CD4-positive, alpha-beta T cell treated with Interleukin-6 for 4 hours (primary cell): ENCODE results near the gene RFK.
"Not testable (repeated sequence)": the region's sequence is repeated elsewhere in the genome, so short reads cannot be mapped to it uniquely, and the experiment has no call there.

Experiments
- DNase-seq: peaks from one replicate; pipeline ENCODE4 v3.0.0-alpha.2; 2020; ENCODE audit warnings: mixed read lengths

RFK gene

GRCh38 chr9:76394195-76394959, at the start of gene RFK:
Gene RFK, minus strand, starts transcription at chr9:76394426. Its CDS starts 255 bp downstream, at chr9:76394171.
- peak; percentile 92 for DNase-seq

GRCh38 chr9:76443887-76444286, 49.7 kb upstream of the RFK start:
- no peak for DNase-seq

DNA sequence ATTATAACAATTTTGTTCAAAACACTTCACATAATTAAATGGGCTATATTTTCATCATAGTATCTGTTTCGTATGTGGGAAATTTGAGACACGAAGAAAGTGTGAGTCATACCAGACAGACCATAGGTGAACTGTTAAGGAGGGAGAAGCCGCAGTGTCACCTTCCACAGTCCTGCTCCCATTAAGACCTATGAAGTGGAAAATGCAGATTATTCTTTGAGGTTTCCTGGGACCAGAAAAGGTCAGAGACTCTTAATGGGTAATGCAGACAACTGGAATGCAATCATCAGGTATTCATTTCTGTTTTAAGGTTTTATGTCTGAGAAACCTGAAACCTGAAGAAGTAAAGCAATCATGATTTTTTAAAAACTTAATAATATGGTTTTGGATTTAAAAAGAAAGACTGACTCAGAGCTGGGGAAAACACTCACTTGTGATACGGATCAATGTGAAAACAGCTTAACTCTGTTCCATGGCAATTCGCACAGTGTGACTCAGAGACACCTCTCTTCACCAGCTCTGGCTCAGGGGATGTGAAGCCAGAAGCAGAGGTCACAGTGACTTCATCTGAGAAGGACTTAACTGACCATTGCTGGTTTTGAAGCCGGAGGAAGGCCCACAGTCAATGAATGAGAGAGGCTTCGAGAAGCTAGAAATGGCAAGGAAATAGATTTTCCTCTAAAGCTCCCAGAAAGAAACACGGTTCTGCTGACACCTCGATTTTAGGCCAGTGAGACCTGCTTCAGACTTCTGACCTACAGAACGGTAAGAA, 47.5 kb upstream of the RFK start:
- peak; percentile 13 for DNase-seq

GRCh38 chr9:76438841-76439588, 44.8 kb upstream of the RFK start:
- no peak for DNase-seq

DNA sequence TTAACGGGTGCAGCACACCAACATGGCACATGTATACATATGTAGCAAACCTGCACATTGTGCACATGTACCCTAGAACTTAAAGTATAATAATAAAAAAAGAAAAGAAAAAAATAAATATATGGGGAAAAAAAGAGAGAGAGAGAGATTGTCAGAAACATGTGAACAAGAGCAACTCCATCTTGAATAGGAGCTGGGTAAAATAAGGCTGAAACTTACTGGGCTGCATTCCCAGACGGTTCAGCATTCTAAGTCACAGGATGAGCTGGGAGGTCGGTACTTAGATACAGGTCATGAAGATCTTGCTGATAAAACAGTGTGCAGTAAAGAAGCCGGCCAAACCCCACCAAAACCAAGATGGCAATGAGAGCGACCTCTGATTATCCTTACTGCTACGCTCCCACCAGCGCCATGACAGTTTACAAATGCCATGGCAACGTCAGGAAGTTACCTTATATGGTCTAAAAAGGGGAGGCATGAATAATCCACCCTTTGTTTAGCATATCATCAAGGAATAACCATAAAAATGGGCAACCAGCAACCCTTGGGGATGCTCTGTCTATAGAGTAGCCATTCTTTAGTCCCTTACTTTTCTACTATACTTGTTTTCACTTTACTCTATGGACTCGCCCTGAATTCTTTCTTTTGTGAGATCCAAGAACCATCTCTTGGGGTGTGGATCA, 42.9 kb upstream of the RFK start:
- not testable (repeated sequence) for DNase-seq

GRCh38 chr9:76434897-76435296, 40.7 kb upstream of the RFK start:
- not testable (repeated sequence) for DNase-seq

DNA sequence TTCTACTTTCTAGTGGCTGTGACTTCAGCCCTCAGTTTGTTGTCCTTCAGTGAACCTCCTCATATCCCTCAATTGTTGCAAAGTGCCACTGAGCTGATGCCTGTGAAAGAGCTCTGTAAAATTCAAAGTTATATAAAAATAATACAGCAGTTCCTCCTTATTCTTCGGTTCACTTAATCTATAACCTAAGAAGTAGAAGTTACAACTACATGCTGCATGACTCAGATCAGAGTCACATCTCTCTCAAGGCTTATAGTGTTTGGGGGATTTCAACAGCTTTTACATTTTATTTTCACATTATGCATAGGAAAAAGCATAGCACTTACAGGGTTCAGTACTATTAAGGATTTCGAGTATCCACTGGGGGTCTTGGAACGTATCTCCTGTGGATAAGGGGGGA, 39.6 kb upstream of the RFK start:
- no peak for DNase-seq

DNA sequence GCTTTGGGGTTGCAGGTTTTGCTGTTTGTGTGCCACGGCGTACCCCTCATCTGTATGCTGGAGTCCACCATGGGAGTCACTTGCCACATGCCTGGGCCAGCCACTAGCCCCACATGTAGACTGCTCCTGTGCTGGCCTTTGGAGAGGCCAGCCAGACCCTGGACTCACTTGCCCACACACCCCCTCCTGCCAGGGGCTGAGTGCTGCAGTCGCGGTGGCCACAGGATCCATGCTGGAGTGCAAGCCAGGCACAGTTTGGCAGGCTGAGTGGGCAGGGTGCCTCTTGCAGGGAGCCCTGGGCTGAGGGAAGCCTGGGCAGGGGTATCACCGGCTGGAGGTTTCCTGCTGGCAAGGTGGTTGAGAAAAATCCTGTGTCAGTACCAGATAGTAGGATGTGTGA, 39.2 kb upstream of the RFK start:
- no peak for DNase-seq

GRCh38 chr9:76431601-76432000, 37.4 kb upstream of the RFK start:
- no peak for DNase-seq

DNA sequence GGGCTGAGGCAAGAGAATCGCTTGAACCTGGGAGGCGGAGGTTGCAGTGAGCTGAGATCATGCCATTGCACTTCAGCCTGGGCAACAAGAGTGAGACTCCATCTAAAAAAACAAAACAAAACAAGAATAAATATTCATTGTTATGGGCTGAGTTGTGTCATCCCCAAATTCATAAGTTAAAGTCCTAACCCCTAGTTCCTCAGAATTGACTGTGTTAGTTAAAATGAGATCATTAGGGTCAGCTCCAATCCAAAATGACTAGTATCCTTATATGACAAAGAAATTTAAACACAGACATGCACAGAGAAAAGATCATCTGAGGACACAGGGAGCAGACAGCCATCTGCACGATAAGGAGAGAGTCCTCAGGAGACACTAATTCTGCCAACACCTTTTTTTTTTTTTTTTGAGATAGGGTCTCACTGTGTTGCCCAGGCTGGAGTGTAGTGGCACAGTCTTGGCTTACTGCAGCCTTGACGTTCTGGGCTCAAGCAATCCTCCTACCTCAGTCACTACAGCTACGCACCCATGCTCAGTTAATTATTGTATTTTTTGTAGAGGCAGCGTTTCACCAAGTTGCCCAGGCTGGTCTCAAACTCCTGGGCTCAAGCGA, 32.7 kb upstream of the RFK start:
- no peak for DNase-seq

GRCh38 chr9:76425677-76426453, 31.6 kb upstream of the RFK start:
- DNase-seq = no peak

GRCh38 chr9:76424491-76424890, 30.3 kb upstream of the RFK start:
- no peak for DNase-seq

DNA sequence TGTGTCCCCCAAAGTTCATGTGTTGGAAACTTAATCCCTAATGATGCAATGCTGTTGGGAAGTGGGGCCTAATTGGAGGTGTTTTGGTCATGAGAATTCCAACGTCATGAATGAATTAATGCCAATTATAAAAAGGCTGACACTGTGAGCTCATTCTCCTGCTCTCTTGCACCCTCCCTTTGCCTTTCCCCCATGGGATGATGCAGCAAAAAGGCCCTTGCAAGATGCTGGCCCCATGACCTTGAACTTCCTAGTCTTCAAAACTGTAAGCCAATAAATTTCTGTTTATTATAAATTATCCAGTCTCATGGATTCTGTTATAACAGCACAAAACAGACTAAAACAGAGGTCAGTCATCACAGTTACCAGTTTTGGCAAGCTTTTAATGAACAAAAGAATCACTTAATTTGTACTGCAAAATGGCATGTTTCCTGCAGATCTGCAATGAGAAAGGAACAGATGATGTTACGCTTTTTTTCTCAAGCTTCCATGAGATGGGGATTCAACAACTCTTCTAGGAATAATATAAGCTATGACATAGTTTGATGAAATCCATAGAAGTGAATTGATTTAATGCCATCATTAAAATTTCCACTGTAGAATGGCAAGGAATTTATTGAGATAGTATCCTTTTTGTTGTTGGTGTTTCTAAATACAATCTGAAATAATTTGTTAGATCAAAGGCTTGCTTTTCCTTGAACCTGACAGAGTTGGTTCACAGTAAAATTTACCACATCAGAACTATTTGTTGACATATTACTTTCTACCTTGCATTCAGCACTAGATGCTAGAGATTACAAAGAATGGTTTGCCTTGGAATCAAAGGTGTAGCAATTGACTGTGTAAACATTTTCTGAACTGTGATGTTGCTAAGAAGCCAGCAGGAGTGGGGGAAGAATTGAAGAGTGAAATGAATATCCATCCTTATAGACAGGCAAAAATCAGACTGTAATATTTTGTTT, 29.3 kb upstream of the RFK start:
- no peak for DNase-seq

DNA sequence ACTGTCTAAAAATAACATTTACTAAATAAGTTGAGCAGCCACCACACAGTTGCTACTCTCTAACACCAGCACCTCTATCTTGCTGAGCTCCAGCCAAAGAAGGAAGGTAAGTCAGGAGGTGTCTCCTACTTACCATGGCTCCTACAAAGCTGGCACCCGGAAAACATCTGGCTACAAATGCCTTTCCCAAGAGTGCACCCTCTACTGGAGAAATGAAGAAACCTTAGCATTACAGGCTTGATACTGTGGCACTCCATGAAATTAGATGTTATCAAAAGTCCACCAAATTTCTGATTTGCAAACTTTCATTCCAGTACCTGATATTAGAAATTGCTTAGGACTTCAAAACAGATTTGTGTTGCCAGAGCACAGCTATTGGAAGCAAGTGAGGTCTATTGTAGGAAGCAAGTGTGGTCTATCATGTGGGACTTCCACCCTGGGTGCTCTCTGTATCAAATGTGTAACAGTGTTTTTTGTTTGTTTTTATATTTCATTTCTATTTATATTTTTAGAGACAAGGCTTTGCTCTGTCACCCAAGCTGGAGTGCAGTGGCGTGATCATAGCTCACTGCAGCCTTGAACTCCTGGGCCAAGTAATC, 25.7 kb upstream of the RFK start:
- DNase-seq = no peak

DNA sequence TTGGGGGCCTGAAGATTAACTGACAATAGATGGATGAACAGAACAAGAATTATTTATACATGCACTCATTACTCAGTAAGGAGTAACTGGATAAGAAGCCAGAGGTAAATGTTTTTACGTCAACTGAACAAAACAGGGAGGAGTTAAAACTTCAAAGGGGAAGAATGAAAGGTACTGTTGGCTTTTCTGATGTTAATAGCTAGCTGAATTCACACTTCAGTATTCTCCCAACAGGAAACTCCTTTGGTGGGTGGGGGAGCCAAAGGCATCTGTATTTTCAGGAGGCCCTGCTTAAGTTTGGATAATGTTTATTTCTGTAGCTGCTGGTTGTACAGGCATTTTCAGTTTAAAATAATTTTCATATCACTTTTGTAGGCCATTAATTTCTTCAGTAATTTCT, 23.2 kb upstream of the RFK start:
- no peak for DNase-seq

DNA sequence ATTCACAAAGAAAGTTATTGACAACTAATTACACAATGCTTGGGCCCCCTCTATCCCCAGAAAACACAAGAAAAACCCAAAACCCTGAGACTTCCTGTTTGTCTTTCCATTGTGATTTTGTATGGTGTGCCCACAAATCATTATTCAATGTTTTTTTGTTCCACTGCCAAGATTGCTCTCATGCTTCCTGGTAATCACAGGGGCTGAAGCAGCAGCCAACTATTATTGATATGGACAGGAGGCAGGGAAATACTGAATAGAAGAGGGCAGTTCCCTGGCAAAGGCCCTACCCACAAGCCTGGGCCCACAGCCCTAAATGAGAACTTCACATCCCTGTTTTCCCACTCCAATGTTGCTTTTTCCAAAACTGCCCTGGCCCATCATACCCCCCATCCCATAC, 21.5 kb upstream of the RFK start:
- no peak for DNase-seq

DNA sequence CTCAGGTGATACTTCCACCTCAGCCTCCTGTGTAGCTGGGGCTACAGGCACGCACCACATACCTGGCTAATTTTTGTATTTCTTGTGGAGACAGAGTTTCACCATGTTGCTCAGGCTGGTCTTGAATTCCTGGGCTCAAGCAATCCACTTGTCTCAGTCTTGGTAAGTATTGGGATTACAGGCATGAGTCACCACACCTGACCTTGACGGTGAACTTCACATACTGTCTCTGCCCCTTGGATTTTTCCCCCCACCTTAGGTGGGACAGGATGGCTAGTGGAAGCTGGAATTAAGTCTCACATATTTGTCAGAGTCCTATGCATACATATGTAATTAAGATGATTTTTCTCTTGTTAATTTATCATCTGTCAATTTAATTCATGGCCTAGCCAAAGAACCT, 20.9 kb upstream of the RFK start:
- DNase-seq = no peak

DNA sequence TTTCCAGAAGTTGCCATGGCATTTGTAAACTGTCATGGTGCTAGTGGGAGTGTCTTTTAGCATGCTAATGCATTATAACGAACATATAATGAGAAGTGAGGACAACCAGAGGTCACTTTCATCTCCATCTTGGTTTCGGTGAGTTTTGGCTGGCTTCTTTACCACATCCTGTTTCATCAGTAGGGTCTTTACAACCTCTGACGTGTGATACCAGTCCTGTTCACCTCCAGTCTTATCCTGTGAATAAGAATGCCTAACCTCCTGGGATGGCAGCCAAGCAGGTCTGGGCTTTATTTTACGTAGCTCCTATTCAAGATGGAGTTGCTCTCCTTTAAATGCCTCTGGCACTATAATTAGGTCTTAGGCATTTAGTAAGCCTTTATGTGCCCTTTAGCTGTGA, 20.4 kb upstream of the RFK start:
- DNase-seq = no peak

DNA sequence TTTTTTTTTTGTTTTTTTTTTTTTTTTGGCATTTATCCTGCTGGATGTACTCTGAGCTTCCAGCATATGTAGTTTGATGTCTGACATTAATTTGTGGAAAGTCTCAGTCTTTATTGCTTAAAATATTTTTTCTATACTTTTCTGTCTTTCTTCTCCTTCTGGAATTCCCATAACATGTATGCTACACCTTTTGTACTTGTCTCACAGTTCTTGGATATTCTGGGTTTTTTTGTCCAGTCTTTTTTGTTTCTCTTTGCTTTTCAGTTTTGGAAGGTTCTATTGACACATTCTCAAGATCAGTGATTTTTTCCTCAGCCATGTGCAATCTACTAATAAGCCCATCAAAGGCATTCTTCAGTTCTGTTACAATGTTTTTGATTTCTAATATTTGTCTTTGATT, 19.4 kb upstream of the RFK start:
- no peak for DNase-seq

- DNase-seq = no peak
These were observed 18.4 kb upstream of the RFK start for GRCh38 chr9:76412638-76413037.
